ENCODE measurements around the gene SPATA25.
"Not testable (repeated sequence)": the region's sequence is repeated elsewhere in the genome, so short reads cannot be mapped to it uniquely, and the experiment has no call there.

SPATA25 gene

GRCh38 chr20:45892828-45893500 lies 5.5 kb upstream of the SPATA25 start:
- DNase-seq (ENCODE audit: low read depth), result no peak

GRCh38 chr20:45892049-45892825 lies 4.8 kb upstream of the SPATA25 start:
- DNase-seq (ENCODE audit: low read depth), result no peak

- peak; percentile 72 for DNase-seq (ENCODE audit: low read depth)
Observed at GRCh38 chr20:45890985-45891983, 3.9 kb upstream of the SPATA25 start, which contains the start of the genes CTSA and NEURL2. CTSA (plus strand) TSS chr20:45891335; CDS start chr20:45891569, 234 bp downstream. NEURL2 (minus strand) TSS chr20:45891208; CDS start chr20:45890991, 217 bp downstream.

GRCh38 chr20:45890077-45890984 lies 2.9 kb upstream of the SPATA25 start:
- DNase-seq (ENCODE audit: low read depth), result no peak

- DNase-seq (ENCODE audit: low read depth), result no peak
Observed at GRCh38 chr20:45888681-45889080, 1.3 kb upstream of the SPATA25 start.

GRCh38 chr20:45886590-45887345 lies 654 bp downstream of the SPATA25 start:
- no peak for DNase-seq (ENCODE audit: low read depth)

GRCh38 chr20:45883100-45883469 lies 4.3 kb downstream of the SPATA25 start:
- DNase-seq (ENCODE audit: low read depth), result no peak

- no peak for DNase-seq (ENCODE audit: low read depth)
Observed at GRCh38 chr20:45882469-45883099, 4.8 kb downstream of the SPATA25 start.

GRCh38 chr20:45880988-45881788 lies 6.2 kb downstream of the SPATA25 start, which contains the start of gene ZSWIM1:
ZSWIM1 (plus strand) TSS chr20:45881227; CDS start chr20:45882593, 1,366 bp downstream.
- DNase-seq (ENCODE audit: low read depth), result peak; percentile 90

- DNase-seq (ENCODE audit: low read depth), result no peak
Observed at GRCh38 chr20:45878076-45878761, 9.2 kb downstream of the SPATA25 start.

GRCh38 chr20:45874576-45874975 lies 12.8 kb downstream of the SPATA25 start:
- no peak for DNase-seq (ENCODE audit: low read depth)

GRCh38 chr20:45874104-45874481 lies 13.3 kb downstream of the SPATA25 start:
- not testable (repeated sequence) for DNase-seq (ENCODE audit: low read depth)

- no peak for DNase-seq (ENCODE audit: low read depth)
Observed at GRCh38 chr20:45873409-45874103, 13.9 kb downstream of the SPATA25 start.

- DNase-seq (ENCODE audit: low read depth), result no peak
Observed at GRCh38 chr20:45872626-45873025, 14.8 kb downstream of the SPATA25 start.

GRCh38 chr20:45867819-45868176 lies 19.6 kb downstream of the SPATA25 start:
- no peak for DNase-seq (ENCODE audit: low read depth)

- no peak for DNase-seq (ENCODE audit: low read depth)
Observed at GRCh38 chr20:45867136-45867818, 20.1 kb downstream of the SPATA25 start.

- no peak for DNase-seq (ENCODE audit: low read depth)
Observed at GRCh38 chr20:45866454-45866853, 21.0 kb downstream of the SPATA25 start.
